SKM-1 (cell line): ENCODE data around the gene KIF18B.

Experiments
- DNase-seq: peaks from one replicate; lab custom pipeline; 2025; ENCODE audit not compliant: unreplicated experiment; lab: John Stamatoyannopoulos, UW

The KIF18B gene

GRCh38 chr17:44878627-44879221, 68.8 kb downstream of the KIF18B start:
- DNase-seq: peak; percentile 5

- no peak for DNase-seq
Observed at GRCh38 chr17:44877121-44877520, 70.5 kb downstream of the KIF18B start.

- no peak for DNase-seq
Observed at GRCh38 chr17:44875761-44876160, 71.8 kb downstream of the KIF18B start.
